ENCODE data around the gene CLECL1. TPM values are rescaled to one million over a fixed set of nuclear protein-coding genes. Genes with fewer than 3 reads are reported as not detected.

CLECL1 gene
- 1 to 10 TPM in 1 of 2 experiments, under 1 TPM in 1; 0.72 to 1.0 TPM for total RNA-seq

GRCh38 chr12:9732921-9733461 lies at the start of gene CLECL1:
Gene CLECL1, minus strand, starts transcription at chr12:9733097.
- no peak for DNase-seq

GRCh38 chr12:9781360-9781759 lies 48.5 kb upstream of the CLECL1 start:
- no peak overlapping the region for H3K4me3 Mint-ChIP-seq
- DNase-seq (no peak), ATAC-seq (ENCODE audit: low read depth) (no peak)
- peaks cover 27% of the 10 kb centered on the region for H3K36me3 Mint-ChIP-seq
- no peaks in the 10 kb centered on the region for H3K27me3 Mint-ChIP-seq
- POLR2A ChIA-PET: interaction anchor here (1.0 to 1.6 kb wide), 4 partner anchors 10 to 32 kb away, joined by 3 to 5 read pairs (median 3); no protein-coding TSS in a partner anchor
- H3K4me1 Mint-ChIP-seq: peaks cover 37% of the 10 kb centered on the region
- H3K27ac Mint-ChIP-seq: no peak overlapping the region
- peaks cover 6% of the 10 kb centered on the region for H3K9me3 Mint-ChIP-seq

More at GRCh38 chr12:9732921-9733461, at the start of gene CLECL1:
- POLR2A ChIA-PET: interaction anchor here (0.9 to 1.4 kb wide), 2 partner anchors 59 to 65 kb away, joined by 3 read pairs; no protein-coding TSS in a partner anchor
- no peak for ATAC-seq (ENCODE audit: low read depth)
- Mint-ChIP-seq H3K4me3 (peak within 1 kb of the TSS; percentile 63), H3K4me1 (peaks cover 37% of the 10 kb centered on the region), H3K27me3 (no peaks in the 10 kb centered on the region), H3K27ac (peak within 1 kb of the TSS; percentile 73), H3K9me3 (peaks cover 1% of the 10 kb centered on the region), H3K36me3 (peaks cover 13% of the 10 kb centered on the region)

- POLR2A ChIA-PET: interaction anchor here (0.9 to 1.3 kb wide), 2 partner anchors 17 to 19 kb away, joined by 3 to 6 read pairs; partner anchors contain the start of gene CD69
- peaks cover 55% of the 10 kb centered on the region for H3K4me1 Mint-ChIP-seq
- no peaks in the 10 kb centered on the region for H3K27me3 Mint-ChIP-seq
- H3K4me3 Mint-ChIP-seq: peak overlapping the region; percentile 40
- peaks cover 29% of the 10 kb centered on the region for H3K36me3 Mint-ChIP-seq
- H3K27ac Mint-ChIP-seq: no peak overlapping the region
- H3K9me3 Mint-ChIP-seq: peaks cover 6% of the 10 kb centered on the region
- no peak for ATAC-seq (ENCODE audit: low read depth)
- no peak for DNase-seq
Measured at GRCh38 chr12:9779209-9779608, 46.3 kb upstream of the CLECL1 start.

GRCh38 chr12:9776781-9777180 lies 43.9 kb upstream of the CLECL1 start:
- Mint-ChIP-seq H3K27me3 (no peaks in the 10 kb centered on the region), H3K9me3 (peaks cover 3% of the 10 kb centered on the region), H3K4me1 (peaks cover 70% of the 10 kb centered on the region), H3K27ac (peak overlapping the region; percentile 62), H3K4me3 (no peak overlapping the region), H3K36me3 (peaks cover 29% of the 10 kb centered on the region)
- POLR2A ChIA-PET: no interaction called here
- DNase-seq (no peak), ATAC-seq (ENCODE audit: low read depth) (no peak)

GRCh38 chr12:9773216-9773877 lies 40.5 kb upstream of the CLECL1 start:
- Mint-ChIP-seq H3K4me3 (peak overlapping the region; percentile 68), H3K27me3 (no peaks in the 10 kb centered on the region), H3K36me3 (peaks cover 14% of the 10 kb centered on the region), H3K27ac (peak overlapping the region; percentile 60), H3K4me1 (peaks cover 69% of the 10 kb centered on the region), H3K9me3 (no peaks in the 10 kb centered on the region)
- no peak for DNase-seq
- ATAC-seq (ENCODE audit: low read depth): peak; percentile 80
- POLR2A ChIA-PET: interaction anchor here (0.7 to 9.7 kb wide), 5 partner anchors 13 to 24 kb away, joined by 3 to 104 read pairs (median 4); partner anchors contain the start of gene CD69

- H3K4me1 Mint-ChIP-seq: peaks cover 41% of the 10 kb centered on the region
- no peak overlapping the region for H3K4me3 Mint-ChIP-seq
- POLR2A ChIA-PET: interaction anchor here (3.0 to 16.2 kb wide), 8 partner anchors 8 to 791 kb away, joined by 34 to 420 read pairs (median 106); partner anchors contain the start of genes CLEC2B and CLEC2D
Measured at GRCh38 chr12:9763025-9763424, 30.1 kb upstream of the CLECL1 start.

GRCh38 chr12:9762369-9762768 lies 29.5 kb upstream of the CLECL1 start:
- Mint-ChIP-seq H3K36me3 (peaks cover 26% of the 10 kb centered on the region), H3K27ac (peak overlapping the region; percentile 86), H3K9me3 (peaks cover 3% of the 10 kb centered on the region), H3K4me3 (peak overlapping the region; percentile 77), H3K4me1 (peaks cover 38% of the 10 kb centered on the region), H3K27me3 (no peaks in the 10 kb centered on the region)
- DNase-seq (no peak), ATAC-seq (ENCODE audit: low read depth) (no peak)
- POLR2A ChIA-PET: interaction anchor here (1.0 to 16.2 kb wide), 11 partner anchors 9 to 792 kb away, joined by 3 to 420 read pairs (median 84); partner anchors contain the start of genes CLEC2B and CLEC2D

More at GRCh38 chr12:9763025-9763424, 30.1 kb upstream of the CLECL1 start:
- peaks cover 19% of the 10 kb centered on the region for H3K36me3 Mint-ChIP-seq
- H3K27me3 Mint-ChIP-seq: no peaks in the 10 kb centered on the region
- peaks cover 3% of the 10 kb centered on the region for H3K9me3 Mint-ChIP-seq
- no peak for ATAC-seq (ENCODE audit: low read depth)
- H3K27ac Mint-ChIP-seq: no peak overlapping the region
- DNase-seq: no peak

- peaks cover 3% of the 10 kb centered on the region for H3K9me3 Mint-ChIP-seq
- DNase-seq: no peak
- peak overlapping the region; percentile 94 for H3K27ac Mint-ChIP-seq
- peak; percentile 5 for ATAC-seq (ENCODE audit: low read depth)
- peak overlapping the region; percentile 93 for H3K4me3 Mint-ChIP-seq
- H3K27me3 Mint-ChIP-seq: no peaks in the 10 kb centered on the region
- H3K36me3 Mint-ChIP-seq: peaks cover 35% of the 10 kb centered on the region
- H3K4me1 Mint-ChIP-seq: peaks cover 36% of the 10 kb centered on the region
- POLR2A ChIA-PET: interaction anchor here (0.8 to 16.2 kb wide), 22 partner anchors 10 to 798 kb away, joined by 3 to 420 read pairs (median 10); partner anchors contain the start of genes CLEC2B and CLEC2D
Measured at GRCh38 chr12:9761419-9761781, 28.5 kb upstream of the CLECL1 start.

- POLR2A ChIA-PET: interaction anchor here (0.6 to 16.2 kb wide), 30 partner anchors 10 to 801 kb away, joined by 3 to 420 read pairs (median 7); partner anchors contain the start of genes CLEC2B and CLEC2D
- peaks cover 38% of the 10 kb centered on the region for H3K4me1 Mint-ChIP-seq
- peaks cover 3% of the 10 kb centered on the region for H3K9me3 Mint-ChIP-seq
- ATAC-seq (ENCODE audit: low read depth) (peak; percentile 55), DNase-seq (peak; percentile 67)
- no peaks in the 10 kb centered on the region for H3K27me3 Mint-ChIP-seq
- peaks cover 39% of the 10 kb centered on the region for H3K36me3 Mint-ChIP-seq
- H3K27ac Mint-ChIP-seq: peak within 1 kb of the TSS; percentile 94
- H3K4me3 Mint-ChIP-seq: peak within 1 kb of the TSS; percentile 93
Measured at GRCh38 chr12:9760699-9761418, 28.0 kb upstream of the CLECL1 start, which contains the start of gene CD69. Gene CD69, minus strand, starts transcription at chr12:9760901. Its CDS starts 81 bp downstream, at chr12:9760820.

- Mint-ChIP-seq H3K36me3 (peaks cover 46% of the 10 kb centered on the region), H3K4me1 (peaks cover 37% of the 10 kb centered on the region)
Measured at GRCh38 chr12:9760120-9760519, 27.2 kb upstream of the CLECL1 start.

GRCh38 chr12:9759694-9760093 lies 26.8 kb upstream of the CLECL1 start:
- peak overlapping the region; percentile 94 for H3K27ac Mint-ChIP-seq
- no peak for ATAC-seq (ENCODE audit: low read depth)
- H3K36me3 Mint-ChIP-seq: peaks cover 49% of the 10 kb centered on the region
- DNase-seq: no peak
- POLR2A ChIA-PET: interaction anchor here (1.1 to 16.2 kb wide), 19 partner anchors 11 to 799 kb away, joined by 3 to 420 read pairs (median 11); partner anchors contain the start of genes CLEC2B and CLEC2D
- H3K4me3 Mint-ChIP-seq: peak overlapping the region; percentile 93
- H3K9me3 Mint-ChIP-seq: peaks cover 3% of the 10 kb centered on the region
- no peaks in the 10 kb centered on the region for H3K27me3 Mint-ChIP-seq
- peaks cover 37% of the 10 kb centered on the region for H3K4me1 Mint-ChIP-seq

More at GRCh38 chr12:9760120-9760519, 27.2 kb upstream of the CLECL1 start:
- Mint-ChIP-seq H3K9me3 (peaks cover 3% of the 10 kb centered on the region), H3K27me3 (no peaks in the 10 kb centered on the region), H3K4me3 (peak overlapping the region; percentile 93), H3K27ac (peak overlapping the region; percentile 94)
- DNase-seq (no peak), ATAC-seq (ENCODE audit: low read depth) (no peak)
- POLR2A ChIA-PET: interaction anchor here (0.6 to 16.2 kb wide), 27 partner anchors 9 to 801 kb away, joined by 3 to 420 read pairs (median 8); partner anchors contain the start of genes CLEC2B and CLEC2D

- Mint-ChIP-seq H3K27me3 (no peaks in the 10 kb centered on the region), H3K4me1 (peaks cover 45% of the 10 kb centered on the region), H3K4me3 (peak overlapping the region; percentile 93), H3K9me3 (peaks cover 3% of the 10 kb centered on the region), H3K36me3 (peaks cover 63% of the 10 kb centered on the region), H3K27ac (peak overlapping the region; percentile 94)
- ATAC-seq (ENCODE audit: low read depth) (no peak), DNase-seq (no peak)
- POLR2A ChIA-PET: interaction anchor here (0.6 to 16.2 kb wide), 21 partner anchors 8 to 801 kb away, joined by 3 to 420 read pairs (median 6); partner anchors contain the start of genes CLEC2B and CLEC2D
Measured at GRCh38 chr12:9758119-9758518, 25.2 kb upstream of the CLECL1 start.
